Right atrium auricular region (tissue), 2 donors: ENCODE data around the gene ZNF512B. TPM values are rescaled to one million over a fixed set of nuclear protein-coding genes. Genes with fewer than 3 reads are reported as not detected.
"Not testable (repeated sequence)": the region's sequence is repeated elsewhere in the genome, so short reads cannot be mapped to it uniquely, and the experiment has no call there.

Source experiments
- DNase-seq: peaks from one replicate; pipeline ENCODE4 v3.0.0-alpha.2; 2019; ENCODE audit warnings: low spot score
- H3K27ac ChIP-seq, 2 donors: fragments of 200-600 bp; sonication (generic); 1 replicate in 1 of 2; 2 replicates in 1 of 2; pipeline ENCODE4 v1.5.1; 2016 to 2019
- H3K27me3 ChIP-seq, 2 donors: fragments of 200-600 bp; sonication (generic); one replicate each; pipeline versions ENCODE4 v1.5.1 to v1.6.0; 2017 to 2019
- H3K36me3 ChIP-seq: fragments of 200-600 bp; sonication (generic); one replicate; pipeline ENCODE4 v1.5.1; 2016
- H3K4me1 ChIP-seq, 2 donors: fragments of 200-600 bp; sonication (generic); one replicate each; pipeline versions ENCODE4 v1.5.1 to v1.6.0; 2017 to 2019
- H3K4me3 ChIP-seq, 2 donors: fragments of 200-600 bp; sonication (generic); 1 replicate in 1 of 2; 2 replicates in 1 of 2; pipeline ENCODE4 v1.5.1; 2017 to 2019; ENCODE audit warnings: mild to moderate bottlenecking in 1 of 2, moderate library complexity in 1 of 2
- H3K9me3 ChIP-seq, 2 donors: fragments of 200-600 bp; sonication (generic); one replicate each; pipeline ENCODE4 v1.5.1; 2019
- total RNA-seq, 2 donors: library from RNA; depleted of rRNA; stranded (reverse); fragments of >200 nt; gene quantifications; one replicate each; pipeline ENCODE4 v1.1.0, GENCODE V29; 2016
- TF ChIP-seq, protein P1 (sequence below), 2 donors: fragments of 200-600 bp; sonication (generic); IDR thresholded peaks; one replicate each; pipeline ENCODE4 v1.5.1; 2019; ENCODE audit warnings: antibody characterized with exemption in 2 of 2

ZNF512B gene
- total RNA-seq, 2 donors from 2014 or later = 7.0 to 8.3 TPM

DNA sequence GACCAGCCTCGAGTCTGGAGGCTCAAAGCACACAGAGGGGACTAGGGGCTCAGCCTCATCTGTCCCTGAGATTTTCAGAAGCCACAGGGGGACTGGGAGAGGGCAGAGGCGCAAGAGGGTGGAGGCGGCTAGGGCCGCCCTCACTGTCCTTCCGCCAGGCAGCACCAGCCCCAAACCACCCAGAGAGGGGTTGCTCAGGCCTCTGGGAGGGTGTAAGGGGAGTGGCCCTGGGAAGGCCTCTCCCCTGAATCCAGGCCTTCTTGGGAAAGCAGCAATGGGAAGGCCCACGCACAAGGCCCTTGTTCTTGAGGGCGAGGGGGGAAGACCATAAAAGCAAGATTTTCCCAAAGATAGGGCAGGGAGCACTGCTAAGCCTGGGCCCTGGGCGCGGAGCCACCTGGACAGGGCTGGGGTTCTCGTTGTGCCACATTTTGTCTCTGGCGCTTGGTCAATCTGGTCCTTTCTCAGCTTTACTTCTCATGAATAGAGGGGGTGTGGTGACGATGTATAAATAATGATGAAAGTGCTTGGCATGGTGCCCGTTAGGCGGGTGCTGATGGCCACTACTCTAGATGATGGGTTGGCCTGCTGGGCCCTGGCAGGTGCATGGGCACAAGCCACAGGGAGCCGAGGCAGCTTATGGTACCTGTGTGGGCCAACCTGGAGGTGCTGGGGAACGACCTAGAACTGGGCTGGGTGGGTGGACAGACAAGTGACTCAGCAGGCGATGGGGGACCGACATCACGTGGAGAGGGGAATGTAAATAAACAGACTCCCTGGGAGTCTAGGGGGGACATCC lies 4.9 kb upstream of the ZNF512B start:
- TF ChIP-seq, protein P1, sequence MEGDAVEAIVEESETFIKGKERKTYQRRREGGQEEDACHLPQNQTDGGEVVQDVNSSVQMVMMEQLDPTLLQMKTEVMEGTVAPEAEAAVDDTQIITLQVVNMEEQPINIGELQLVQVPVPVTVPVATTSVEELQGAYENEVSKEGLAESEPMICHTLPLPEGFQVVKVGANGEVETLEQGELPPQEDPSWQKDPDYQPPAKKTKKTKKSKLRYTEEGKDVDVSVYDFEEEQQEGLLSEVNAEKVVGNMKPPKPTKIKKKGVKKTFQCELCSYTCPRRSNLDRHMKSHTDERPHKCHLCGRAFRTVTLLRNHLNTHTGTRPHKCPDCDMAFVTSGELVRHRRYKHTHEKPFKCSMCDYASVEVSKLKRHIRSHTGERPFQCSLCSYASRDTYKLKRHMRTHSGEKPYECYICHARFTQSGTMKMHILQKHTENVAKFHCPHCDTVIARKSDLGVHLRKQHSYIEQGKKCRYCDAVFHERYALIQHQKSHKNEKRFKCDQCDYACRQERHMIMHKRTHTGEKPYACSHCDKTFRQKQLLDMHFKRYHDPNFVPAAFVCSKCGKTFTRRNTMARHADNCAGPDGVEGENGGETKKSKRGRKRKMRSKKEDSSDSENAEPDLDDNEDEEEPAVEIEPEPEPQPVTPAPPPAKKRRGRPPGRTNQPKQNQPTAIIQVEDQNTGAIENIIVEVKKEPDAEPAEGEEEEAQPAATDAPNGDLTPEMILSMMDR (IDR thresholded peaks at IDR 0.05) = no peak

DNA sequence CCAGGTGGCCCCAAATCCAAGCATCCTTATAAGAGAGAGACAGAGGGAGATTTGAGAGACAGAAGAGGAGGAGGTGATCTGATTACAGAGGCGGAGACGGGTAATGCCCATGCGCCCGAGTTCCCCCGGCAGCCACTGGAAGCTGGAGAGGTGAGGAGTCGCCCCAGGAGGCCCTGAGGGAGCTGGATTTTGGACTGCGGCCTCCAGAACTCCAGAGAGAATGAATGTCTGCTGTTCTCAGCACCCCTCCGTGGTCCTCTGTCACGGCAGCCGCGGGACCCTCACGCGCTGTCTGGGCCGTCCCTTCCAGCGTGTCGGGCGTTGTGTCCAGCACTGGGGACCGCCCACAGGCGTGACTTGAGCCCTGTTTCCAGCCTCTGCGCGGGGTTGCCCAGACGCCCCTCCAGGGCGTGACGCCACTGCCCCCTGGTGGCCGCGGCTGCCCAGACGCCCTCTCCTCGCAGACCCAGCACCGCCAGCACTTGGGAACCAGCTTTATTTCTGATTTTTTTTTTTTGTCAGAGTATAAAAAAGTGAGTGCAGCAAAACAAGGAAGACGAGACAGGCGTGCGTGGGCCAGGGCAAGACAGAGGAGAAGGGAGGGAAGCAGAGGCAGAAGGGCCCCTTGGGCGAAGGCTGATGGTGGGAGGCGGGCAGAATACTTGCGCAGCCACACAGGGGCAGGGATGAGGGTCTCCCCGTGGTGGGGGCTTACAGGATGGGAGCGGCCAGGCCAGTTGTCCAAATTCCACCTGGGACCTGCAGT lies 4.1 kb upstream of the ZNF512B start:
- H3K27ac ChIP-seq = peak overlapping the region; percentile 25 to 47
- peaks cover 0 to 28% of the 10 kb centered on the region in 2 donors for H3K4me1 ChIP-seq

More for the DNA sequence above, 4.9 kb upstream of the ZNF512B start:
- no peaks in the 10 kb centered on the region for H3K9me3 ChIP-seq
- no peaks in the 10 kb centered on the region for H3K36me3 ChIP-seq
- no peaks in the 10 kb centered on the region for H3K27me3 ChIP-seq
- peaks cover 0 to 29% of the 10 kb centered on the region in 2 donors for H3K4me1 ChIP-seq
- no peak for DNase-seq
- no peak overlapping the region for H3K27ac ChIP-seq
- no peak overlapping the region for H3K4me3 ChIP-seq

DNA sequence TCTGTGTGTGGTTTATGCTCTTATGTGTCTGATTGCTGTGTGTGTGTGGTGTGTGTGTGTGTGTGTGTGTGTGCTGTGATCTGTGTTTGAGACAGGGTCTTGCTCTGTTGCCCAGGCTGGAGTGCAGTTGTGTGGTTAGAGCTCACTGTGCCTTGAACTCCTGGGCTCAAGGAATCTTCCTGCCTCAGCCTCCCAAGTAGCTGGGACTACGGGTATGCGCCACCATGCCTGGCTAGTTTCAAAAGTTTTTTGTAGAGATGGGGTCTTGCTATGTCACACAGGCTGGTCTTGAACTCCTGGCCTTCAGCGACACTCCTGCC lies 3.4 kb upstream of the ZNF512B start:
- DNase-seq = no peak

More for the DNA sequence above, 4.1 kb upstream of the ZNF512B start:
- TF ChIP-seq, protein P1 (IDR thresholded peaks at IDR 0.05) = peak; percentile 92 to 99
- peak overlapping the region; percentile 27 to 34 for H3K4me3 ChIP-seq
- H3K36me3 ChIP-seq = no peaks in the 10 kb centered on the region
- DNase-seq = peak; percentile 86
- no peaks in the 10 kb centered on the region for H3K9me3 ChIP-seq
- H3K27me3 ChIP-seq = no peaks in the 10 kb centered on the region

DNA sequence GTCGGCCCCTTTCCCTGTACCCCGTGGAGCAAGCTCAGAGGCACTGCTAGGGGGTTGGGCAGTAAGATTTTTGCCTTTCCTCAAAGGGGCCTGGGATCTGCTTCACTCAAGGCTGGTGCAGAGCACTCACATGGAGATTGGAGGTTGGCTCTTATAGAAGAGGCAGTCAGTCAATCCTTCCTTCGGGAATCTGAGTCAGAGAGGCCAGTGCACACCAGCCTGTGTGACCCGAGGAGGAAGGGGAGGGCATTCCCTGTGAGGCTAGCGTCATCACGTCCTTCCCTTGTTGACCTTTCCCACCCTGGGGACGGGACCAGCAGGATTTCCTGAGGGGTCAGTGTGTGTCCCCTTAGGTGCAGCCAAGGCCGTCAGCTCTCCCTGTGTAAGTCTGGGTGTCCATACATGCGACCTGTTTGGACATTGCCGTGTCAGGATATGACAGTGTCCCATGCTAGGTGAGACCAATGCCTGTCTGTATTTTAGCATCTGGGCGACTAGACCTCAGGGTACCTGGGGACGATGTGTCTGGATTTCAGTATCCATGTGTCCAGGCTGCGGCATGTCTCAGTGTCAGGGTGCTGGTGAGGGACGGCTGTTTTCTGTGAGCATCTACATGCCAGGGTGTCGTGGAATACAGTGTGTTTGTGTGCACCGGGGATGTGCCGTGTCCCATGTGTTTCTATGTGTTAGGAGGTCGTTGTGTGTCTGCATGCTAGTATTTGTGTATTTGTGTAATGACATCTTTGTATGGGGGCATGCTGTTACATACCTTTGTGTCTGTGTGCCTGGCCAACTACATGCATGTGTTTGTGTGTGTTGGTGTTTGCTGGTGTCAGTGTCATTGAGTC lies 2.8 kb upstream of the ZNF512B start:
- no peak overlapping the region for H3K27ac ChIP-seq

More for the DNA sequence above, 3.4 kb upstream of the ZNF512B start:
- peaks cover 0 to 28% of the 10 kb centered on the region in 2 donors for H3K4me1 ChIP-seq
- TF ChIP-seq, protein P1 (IDR thresholded peaks at IDR 0.05) = no peak
- no peaks in the 10 kb centered on the region for H3K36me3 ChIP-seq
- no peak overlapping the region for H3K4me3 ChIP-seq
- H3K27ac ChIP-seq = peak overlapping the region in 1 of 2 donors; percentile 47
- no peaks in the 10 kb centered on the region for H3K27me3 ChIP-seq
- H3K9me3 ChIP-seq = no peaks in the 10 kb centered on the region

DNA sequence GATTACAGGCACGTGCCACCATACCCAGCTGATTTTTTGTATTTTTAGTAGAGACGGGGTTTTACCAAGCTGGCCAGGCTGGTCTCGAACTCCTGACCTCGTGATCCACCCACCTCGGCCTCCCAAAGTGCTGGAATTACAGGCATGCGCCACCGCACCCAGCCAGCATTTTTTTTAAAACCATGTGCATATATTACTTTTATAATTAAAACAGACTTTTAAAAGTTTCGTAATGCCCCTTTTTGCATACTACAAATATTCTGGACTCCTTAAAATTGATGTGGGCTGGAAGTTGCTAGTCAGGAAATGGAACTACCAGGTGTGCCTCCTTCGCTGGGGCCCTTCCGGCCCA lies 2.2 kb upstream of the ZNF512B start:
- not testable (repeated sequence) for DNase-seq, H3K9me3 ChIP-seq, H3K27me3 ChIP-seq, H3K36me3 ChIP-seq, H3K27ac ChIP-seq, H3K4me3 ChIP-seq
- peaks cover 0 to 25% of the 10 kb centered on the region in 2 donors for H3K4me1 ChIP-seq

More for the DNA sequence above, 2.8 kb upstream of the ZNF512B start:
- Histone ChIP-seq H3K4me3 (no peak overlapping the region), H3K36me3 (no peaks in the 10 kb centered on the region), H3K9me3 (no peaks in the 10 kb centered on the region), H3K27me3 (no peaks in the 10 kb centered on the region), H3K4me1 (peaks cover 0 to 25% of the 10 kb centered on the region in 2 donors)
- DNase-seq = no peak
- TF ChIP-seq, protein P1 (IDR thresholded peaks at IDR 0.05) = no peak
